GM13976 (cell line): ENCODE measurements around the gene GTF2H4.
"Not testable (repeated sequence)": the region's sequence is repeated elsewhere in the genome, so short reads cannot be mapped to it uniquely, and the experiment has no call there.

Source experiments
- DNase-seq: peaks from one replicate; pipeline ENCODE4 v3.0.0; 2012; ENCODE audit warnings: low spot score
- CTCF ChIP-seq: IDR thresholded peaks from 2 replicates; pipeline ENCODE4 v1.5.1; 2012; ENCODE audit warnings: borderline replicate concordance, mild to moderate bottlenecking; ENCODE audit not compliant: insufficient read depth; ENCODE audit errors: extremely low read depth, missing control alignments, control extremely low read depth
- in situ Hi-C: fragments of 300-500 bp; cut with MboI; formaldehyde crosslinking; loops from one replicate; pipeline ENCODE4 v1.12.0; 2022; ENCODE audit warnings: low sequenced_read_pairs, mixed read lengths, inconsistent platforms; ENCODE audit not compliant: unreplicated experiment

Gene GTF2H4

DNA sequence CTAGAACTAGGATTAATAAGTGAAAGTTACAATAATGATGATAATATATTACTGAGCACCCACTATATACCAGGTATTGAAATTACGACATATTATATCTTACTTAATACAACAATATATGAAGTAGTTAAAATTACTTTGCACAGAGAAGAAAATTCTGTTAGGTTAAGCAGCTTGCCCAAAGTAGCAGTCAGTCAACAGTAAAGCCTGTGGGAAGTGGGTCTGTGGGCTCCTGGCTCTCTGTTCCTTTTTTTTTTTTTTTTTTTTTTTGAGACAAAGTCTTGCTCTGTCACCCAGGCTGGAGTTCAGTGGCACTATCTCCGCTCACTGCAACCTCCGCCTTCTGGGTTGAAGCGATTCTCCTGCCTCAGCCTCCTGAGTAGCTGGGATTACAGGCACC is 4.8 kb upstream of the GTF2H4 start:
- DNase-seq, result no peak
- TF ChIP-seq CTCF, result no peak
- in situ Hi-C loops, result no loop called here

GRCh38 chr6:30907290-30907757 is 683 bp upstream of the GTF2H4 start:
- in situ Hi-C loops, DNase-seq: not testable (repeated sequence)

GRCh38 chr6:30908700-30909099 is 693 bp downstream of the GTF2H4 start:
- in situ Hi-C loops, result no loop called here
- no peak for DNase-seq
- no peak for TF ChIP-seq CTCF

- DNase-seq, in situ Hi-C loops: not testable (repeated sequence)
These were observed 2.5 kb downstream of the GTF2H4 start for GRCh38 chr6:30910473-30910872.

DNA sequence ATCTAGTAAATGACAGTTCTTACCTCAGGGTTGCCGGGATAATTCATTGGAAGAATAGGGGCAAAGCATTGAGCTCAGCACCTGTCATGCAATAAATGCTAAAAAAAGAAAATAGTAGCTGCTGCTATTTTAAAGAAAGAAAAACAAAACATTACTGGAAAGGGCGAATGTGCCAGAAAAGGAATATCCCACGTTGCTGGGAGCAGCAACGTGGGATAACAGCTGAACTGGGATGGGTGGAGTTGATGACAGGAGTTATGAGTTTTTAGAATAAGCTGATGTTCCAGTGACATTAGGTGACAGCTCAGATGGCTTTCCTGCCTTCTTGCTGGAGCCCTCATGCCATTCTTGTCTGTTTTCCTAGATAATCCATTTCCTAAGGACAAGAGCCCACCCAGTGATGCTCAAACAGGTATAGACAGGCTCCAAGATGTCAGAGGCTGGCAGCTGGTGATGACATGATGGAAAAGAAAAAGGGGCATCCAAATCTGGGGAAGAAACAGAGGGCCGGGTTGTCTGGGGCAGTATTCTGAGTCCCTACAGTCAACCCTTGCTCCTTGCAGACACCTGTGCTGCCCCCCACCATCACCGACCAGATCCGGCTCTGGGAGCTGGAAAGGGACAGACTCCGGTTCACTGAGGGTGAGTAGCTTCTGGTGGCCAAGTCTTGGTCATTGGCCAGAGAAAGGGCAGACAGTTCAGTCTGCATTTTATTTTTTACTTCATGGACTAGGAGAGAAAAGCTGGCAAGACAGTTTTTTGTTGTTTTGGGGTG is 4.9 kb downstream of the GTF2H4 start:
- TF ChIP-seq CTCF, result no peak
- in situ Hi-C loops, result no loop called here
- no peak for DNase-seq

- in situ Hi-C loops, result no loop called here
- no peak for TF ChIP-seq CTCF
- DNase-seq, result no peak
These were observed 5.7 kb downstream of the GTF2H4 start for GRCh38 chr6:30913721-30914075.

DNA sequence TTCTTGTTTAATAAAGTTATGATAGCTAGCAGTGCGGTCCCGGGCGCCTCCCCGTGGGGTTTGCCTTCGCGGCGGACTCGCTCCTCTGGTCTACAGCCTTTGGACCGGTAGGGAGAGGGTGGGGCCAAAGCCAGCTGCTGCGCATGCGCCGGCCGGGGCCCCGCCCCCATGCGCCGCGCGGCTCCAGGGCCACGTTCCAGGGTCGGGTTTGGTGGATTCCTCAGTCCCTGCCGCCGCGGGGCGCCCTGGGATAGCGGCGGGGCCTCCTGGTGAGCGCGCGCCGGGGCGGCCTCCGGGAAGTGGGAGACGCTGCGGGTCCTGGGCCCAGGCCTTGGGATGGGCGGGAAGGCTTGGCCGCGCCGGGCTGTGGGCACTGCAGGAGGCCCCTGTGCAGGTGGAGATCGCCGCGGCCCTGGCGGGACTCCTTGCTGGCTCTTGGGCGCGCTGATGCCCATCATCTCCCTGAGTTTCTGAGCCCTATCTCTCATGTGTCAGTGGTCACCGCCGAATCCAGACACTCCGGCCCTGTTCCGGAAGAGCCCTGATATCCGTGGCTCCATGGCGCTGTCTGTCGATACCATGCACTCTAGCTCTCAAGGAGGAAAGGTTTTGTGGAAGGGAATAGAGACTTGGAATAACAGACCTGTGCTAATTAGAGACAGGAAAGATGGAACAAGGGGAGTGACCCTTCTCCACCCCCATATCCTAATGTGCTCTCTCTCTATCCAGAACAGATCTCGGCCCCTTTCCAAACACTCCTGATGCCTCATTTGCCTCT is 6.3 kb downstream of the GTF2H4 start, which contains the start of gene VARS2:
TSS of gene VARS2 (plus strand) at position 163 of the 778 bp plus-strand sequence. CDS start at position 762, 599 bp downstream.
- in situ Hi-C loops, result no loop called here
- DNase-seq, result peak; percentile 99
- no peak for TF ChIP-seq CTCF
